ENCODE results near the gene TRAPPC12. TPM values are rescaled to one million over a fixed set of nuclear protein-coding genes. Genes with fewer than 3 reads are reported as not detected.
A peak's percentile ranks its signal among the peaks of the same experiment; 100 is the strongest.
"Not testable (repeated sequence)": the region's sequence is repeated elsewhere in the genome, so short reads cannot be mapped to it uniquely, and the experiment has no call there.

Gene TRAPPC12
- total RNA-seq, 1 experiment from 2014 or later: 52.9 TPM

GRCh38 chr2:3488855-3489763, 109.6 kb downstream of the TRAPPC12 start:
- DNase-seq: no peak
- H3K4me3 ChIP-seq: no peak overlapping the region
- no peak overlapping the region for H3K27ac ChIP-seq
- no peaks in the 10 kb centered on the region for H3K9me3 ChIP-seq (replicated peaks)
- no peaks in the 10 kb centered on the region for H3K36me3 ChIP-seq
- no peaks in the 10 kb centered on the region for H3K27me3 ChIP-seq
- no peaks in the 10 kb centered on the region for H3K4me1 ChIP-seq

GRCh38 chr2:3489764-3490115, 110.2 kb downstream of the TRAPPC12 start:
- no peak overlapping the region for H3K27ac ChIP-seq
- no peak for DNase-seq
- H3K9me3 ChIP-seq (replicated peaks): no peaks in the 10 kb centered on the region
- H3K4me3 ChIP-seq: no peak overlapping the region
- H3K36me3 ChIP-seq: no peaks in the 10 kb centered on the region
- H3K4me1 ChIP-seq: no peaks in the 10 kb centered on the region
- no peaks in the 10 kb centered on the region for H3K27me3 ChIP-seq

GRCh38 chr2:3490191-3491170, 111.0 kb downstream of the TRAPPC12 start:
- peak in 1 of 2 experiments; percentile 31 for DNase-seq
- H3K4me3 ChIP-seq: no peak overlapping the region

GRCh38 chr2:3491306-3491705, 111.8 kb downstream of the TRAPPC12 start:
- Histone ChIP-seq H3K36me3 (no peaks in the 10 kb centered on the region; the same call in none of the 2 replicates), H3K4me1 (no peaks in the 10 kb centered on the region), H3K27me3 (no peaks in the 10 kb centered on the region), H3K4me3 (no peak overlapping the region), H3K27ac (no peak overlapping the region), H3K9me3 (replicated peaks) (no peaks in the 10 kb centered on the region)
- peak in 1 of 2 experiments; percentile 43 for DNase-seq

More at GRCh38 chr2:3490191-3491170, 111.0 kb downstream of the TRAPPC12 start:
- Histone ChIP-seq H3K9me3 (replicated peaks) (no peaks in the 10 kb centered on the region), H3K36me3 (no peaks in the 10 kb centered on the region; the same call in 1 of the 2 replicates), H3K27me3 (no peaks in the 10 kb centered on the region), H3K4me1 (no peaks in the 10 kb centered on the region), H3K27ac (no peak overlapping the region)

GRCh38 chr2:3491716-3492474, 112.4 kb downstream of the TRAPPC12 start:
- Histone ChIP-seq H3K27me3 (no peaks in the 10 kb centered on the region), H3K4me1 (no peaks in the 10 kb centered on the region), H3K36me3 (peaks cover under 1% of the 10 kb centered on the region), H3K9me3 (replicated peaks) (no peaks in the 10 kb centered on the region), H3K4me3 (no peak overlapping the region), H3K27ac (no peak overlapping the region)
- DNase-seq: no peak

- not testable (repeated sequence) for H3K9me3 ChIP-seq (replicated peaks); H3K27ac ChIP-seq; H3K36me3 ChIP-seq; H3K4me3 ChIP-seq; H3K27me3 ChIP-seq; DNase-seq; H3K4me1 ChIP-seq
Observed at GRCh38 chr2:3492475-3492787, 112.9 kb downstream of the TRAPPC12 start.

- Histone ChIP-seq H3K36me3 (peaks cover 7% of the 10 kb centered on the region), H3K4me3 (no peak overlapping the region), H3K4me1 (no peaks in the 10 kb centered on the region), H3K9me3 (replicated peaks) (no peaks in the 10 kb centered on the region), H3K27me3 (no peaks in the 10 kb centered on the region), H3K27ac (no peak overlapping the region)
- DNase-seq: no peak
Observed at GRCh38 chr2:3492951-3493614, 113.6 kb downstream of the TRAPPC12 start.

- Histone ChIP-seq H3K27me3 (no peaks in the 10 kb centered on the region), H3K4me3 (no peak overlapping the region), H3K36me3 (peaks cover 7% of the 10 kb centered on the region), H3K9me3 (replicated peaks) (no peaks in the 10 kb centered on the region), H3K27ac (no peak overlapping the region), H3K4me1 (no peaks in the 10 kb centered on the region)
- no peak for DNase-seq
Observed at GRCh38 chr2:3493615-3494007, 114.1 kb downstream of the TRAPPC12 start.

- Histone ChIP-seq H3K4me1 (no peaks in the 10 kb centered on the region), H3K27me3 (no peaks in the 10 kb centered on the region), H3K36me3 (peaks cover 10% of the 10 kb centered on the region), H3K9me3 (replicated peaks) (no peaks in the 10 kb centered on the region), H3K27ac (no peak overlapping the region), H3K4me3 (no peak overlapping the region)
- no peak for DNase-seq
Observed at GRCh38 chr2:3494984-3495666, 115.6 kb downstream of the TRAPPC12 start.

GRCh38 chr2:3496708-3497080, 117.2 kb downstream of the TRAPPC12 start:
- H3K36me3 ChIP-seq: peaks cover 14% of the 10 kb centered on the region
- not testable (repeated sequence) for H3K4me3 ChIP-seq, DNase-seq

GRCh38 chr2:3498783-3499394, 119.4 kb downstream of the TRAPPC12 start:
- H3K27me3 ChIP-seq: no peaks in the 10 kb centered on the region
- H3K4me1 ChIP-seq: no peaks in the 10 kb centered on the region
- no peaks in the 10 kb centered on the region for H3K9me3 ChIP-seq (replicated peaks)
- DNase-seq: no peak
- H3K27ac ChIP-seq: no peak overlapping the region
- H3K4me3 ChIP-seq: no peak overlapping the region
- H3K36me3 ChIP-seq: peaks cover 14% of the 10 kb centered on the region

More at GRCh38 chr2:3496708-3497080, 117.2 kb downstream of the TRAPPC12 start:
- not testable (repeated sequence) for H3K27me3 ChIP-seq; H3K27ac ChIP-seq; H3K9me3 ChIP-seq (replicated peaks); H3K4me1 ChIP-seq

- Histone ChIP-seq H3K4me1 (peaks cover 5% of the 10 kb centered on the region), H3K4me3 (no peak overlapping the region)
- no peak for DNase-seq
Observed at GRCh38 chr2:3500326-3500899, 120.9 kb downstream of the TRAPPC12 start.

GRCh38 chr2:3503046-3503445, 123.6 kb downstream of the TRAPPC12 start:
- no peak for DNase-seq
- H3K27me3 ChIP-seq: no peaks in the 10 kb centered on the region
- peaks cover 11% of the 10 kb centered on the region for H3K36me3 ChIP-seq
- H3K4me1 ChIP-seq: peaks cover 20% of the 10 kb centered on the region
- no peaks in the 10 kb centered on the region for H3K9me3 ChIP-seq (replicated peaks)
- no peak overlapping the region for H3K27ac ChIP-seq
- H3K4me3 ChIP-seq: no peak overlapping the region

More at GRCh38 chr2:3500326-3500899, 120.9 kb downstream of the TRAPPC12 start:
- no peaks in the 10 kb centered on the region for H3K27me3 ChIP-seq
- no peaks in the 10 kb centered on the region for H3K9me3 ChIP-seq (replicated peaks)
- peaks cover 18% of the 10 kb centered on the region for H3K36me3 ChIP-seq
- H3K27ac ChIP-seq: no peak overlapping the region
